ENCODE data around the gene GAPT. TPM values are rescaled to one million over a fixed set of nuclear protein-coding genes. Genes with fewer than 3 reads are reported as not detected.

Gene GAPT
- total and polyA plus RNA-seq, 2 donors (not counting 3 experiments of a cell fraction or from before 2014, with no cell fraction given), result not detected

DNA sequence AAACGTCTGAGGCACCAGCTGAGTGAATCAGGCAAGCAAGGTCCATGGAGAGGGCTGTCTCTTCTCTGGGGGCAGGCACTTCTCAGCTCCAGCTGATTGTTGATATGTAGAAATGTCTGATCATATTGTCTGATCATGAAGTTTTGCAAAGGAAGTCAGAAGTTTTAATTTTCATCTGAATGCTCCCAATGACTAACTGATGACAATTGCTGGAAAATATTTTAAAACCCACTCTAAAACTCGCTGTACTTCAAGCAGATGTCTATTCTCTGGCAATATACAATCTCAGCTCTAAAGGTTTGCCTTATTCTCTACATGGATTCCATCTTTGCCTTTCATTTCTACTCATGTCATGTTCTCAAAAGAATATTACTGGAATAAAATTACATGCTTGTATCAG is 44.0 kb upstream of the GAPT start:
- no peak overlapping the region for H3K9ac ChIP-seq (replicated peaks; ENCODE audit: extremely low read depth, insufficient read depth, low read length)
- no peak overlapping the region for H2AFZ ChIP-seq (ENCODE audit: low read depth, low read length)
- POLR2A ChIA-PET, result interaction anchor here (0.7 to 2.3 kb wide), 2 partner anchors 13 to 870 kb away, joined by 4 to 11 read pairs; partner anchors contain the start of gene PLK2
- H3K27me3 ChIP-seq (ENCODE audit: control insufficient read depth in 2 of 2, insufficient read depth in 2 of 2, low read length in 2 of 2), result no peaks in the 10 kb centered on the region
- DNase-seq (ENCODE audit: low read depth, low spot score), result no peak
- no peaks in the 10 kb centered on the region for H3K9me3 ChIP-seq (replicated peaks; ENCODE audit: control insufficient read depth, insufficient read depth, low read length)
- H3K4me3 ChIP-seq (replicated peaks in 1 of 3; ENCODE audit: insufficient read depth in 1 of 3, low read depth in 1 of 3, low read length in 3 of 3), result no peak overlapping the region
- no peak overlapping the region for H3K27ac ChIP-seq (ENCODE audit: insufficient read depth, low read depth, low read length)
- H4K20me1 ChIP-seq (replicated peaks; ENCODE audit: control insufficient read depth, extremely low read depth, insufficient read depth, low read length), result no peaks in the 10 kb centered on the region
- no peaks in the 10 kb centered on the region for H3K79me2 ChIP-seq (ENCODE audit: control insufficient read depth, insufficient read depth, low read length)
- intact Hi-C loops (cut with micrococcal nuclease) (no loop called here), dilution Hi-C loops (cut with MboI; ENCODE audit: extremely low pct_ligation_motif_present, low sequenced_read_pairs) (no loop called here)
- TF ChIP-seq POLR2AphosphoS5 (IDR thresholded peaks at IDR 0.05; ENCODE audit: insufficient read depth, low read depth, low read length) (no peak), GATA2 (IDR thresholded peaks at IDR 0.05; ENCODE audit: insufficient read depth, insufficient read length, low read depth, low read length) (no peak), EZH2 (IDR thresholded peaks at IDR 0.05; ENCODE audit: borderline replicate concordance, low read depth, low read length, severe bottlenecking) (no peak), POLR2A (IDR thresholded peaks at IDR 0.05; ENCODE audit: low read depth, low read length) (no peak), JUN (IDR thresholded peaks at IDR 0.05; ENCODE audit: borderline replicate concordance, insufficient read depth, insufficient read length, low read depth) (no peak), FOS (IDR thresholded peaks at IDR 0.05; ENCODE audit: borderline replicate concordance, insufficient read depth, low read length) (no peak), MYC (IDR thresholded peaks at IDR 0.05; ENCODE audit: low read depth, low read length) (no peak)
- TF ChIP-seq, protein P1, sequence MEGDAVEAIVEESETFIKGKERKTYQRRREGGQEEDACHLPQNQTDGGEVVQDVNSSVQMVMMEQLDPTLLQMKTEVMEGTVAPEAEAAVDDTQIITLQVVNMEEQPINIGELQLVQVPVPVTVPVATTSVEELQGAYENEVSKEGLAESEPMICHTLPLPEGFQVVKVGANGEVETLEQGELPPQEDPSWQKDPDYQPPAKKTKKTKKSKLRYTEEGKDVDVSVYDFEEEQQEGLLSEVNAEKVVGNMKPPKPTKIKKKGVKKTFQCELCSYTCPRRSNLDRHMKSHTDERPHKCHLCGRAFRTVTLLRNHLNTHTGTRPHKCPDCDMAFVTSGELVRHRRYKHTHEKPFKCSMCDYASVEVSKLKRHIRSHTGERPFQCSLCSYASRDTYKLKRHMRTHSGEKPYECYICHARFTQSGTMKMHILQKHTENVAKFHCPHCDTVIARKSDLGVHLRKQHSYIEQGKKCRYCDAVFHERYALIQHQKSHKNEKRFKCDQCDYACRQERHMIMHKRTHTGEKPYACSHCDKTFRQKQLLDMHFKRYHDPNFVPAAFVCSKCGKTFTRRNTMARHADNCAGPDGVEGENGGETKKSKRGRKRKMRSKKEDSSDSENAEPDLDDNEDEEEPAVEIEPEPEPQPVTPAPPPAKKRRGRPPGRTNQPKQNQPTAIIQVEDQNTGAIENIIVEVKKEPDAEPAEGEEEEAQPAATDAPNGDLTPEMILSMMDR (IDR thresholded peaks at IDR 0.05; ENCODE audit: extremely low read depth in 1 of 2, insufficient read depth in 1 of 2, low read depth in 1 of 2, low read length in 2 of 2), result no peak
- TF ChIP-seq, protein P2, sequence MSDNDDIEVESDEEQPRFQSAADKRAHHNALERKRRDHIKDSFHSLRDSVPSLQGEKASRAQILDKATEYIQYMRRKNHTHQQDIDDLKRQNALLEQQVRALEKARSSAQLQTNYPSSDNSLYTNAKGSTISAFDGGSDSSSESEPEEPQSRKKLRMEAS (IDR thresholded peaks at IDR 0.05; ENCODE audit: insufficient read depth, insufficient read length), result no peak
- no peak overlapping the region for H3K4me2 ChIP-seq (ENCODE audit: insufficient read depth, low read length)
- no TSS peak for BruUV-seq (replicated peaks)
- CTCF ChIA-PET, result interaction anchor here (0.9 to 4.5 kb wide), 8 partner anchors 11 to 1149 kb away, joined by 3 to 20 read pairs (median 4); no protein-coding TSS in a partner anchor
- H3K9me1 ChIP-seq (replicated peaks; ENCODE audit: control insufficient read depth, extremely low read depth, insufficient read depth, low read length), result no peaks in the 10 kb centered on the region
- no peak for FAIRE-seq
- H3K36me3 ChIP-seq (ENCODE audit: control insufficient read depth in 2 of 2, extremely low read depth in 1 of 2, insufficient read depth in 2 of 2, low read length in 2 of 2), result peaks cover 0 to 4% of the 10 kb centered on the region in 2 experiments
- no peaks in the 10 kb centered on the region for H3K4me1 ChIP-seq (ENCODE audit: control insufficient read depth, extremely low read depth, insufficient read depth, low read length)

Measured in endothelial cell of umbilical vein (primary cell).